NCI-H187 treated with DMSO at 0.1 percent for 48 hours (cell line): Measurements from ENCODE around the gene GPER1.
"Not testable (repeated sequence)": the region's sequence is repeated elsewhere in the genome, so short reads cannot be mapped to it uniquely, and the experiment has no call there.

Source experiments
- DNase-seq: peaks from one replicate; lab custom pipeline; 2025; lab: John Stamatoyannopoulos, UW

The GPER1 gene

DNA sequence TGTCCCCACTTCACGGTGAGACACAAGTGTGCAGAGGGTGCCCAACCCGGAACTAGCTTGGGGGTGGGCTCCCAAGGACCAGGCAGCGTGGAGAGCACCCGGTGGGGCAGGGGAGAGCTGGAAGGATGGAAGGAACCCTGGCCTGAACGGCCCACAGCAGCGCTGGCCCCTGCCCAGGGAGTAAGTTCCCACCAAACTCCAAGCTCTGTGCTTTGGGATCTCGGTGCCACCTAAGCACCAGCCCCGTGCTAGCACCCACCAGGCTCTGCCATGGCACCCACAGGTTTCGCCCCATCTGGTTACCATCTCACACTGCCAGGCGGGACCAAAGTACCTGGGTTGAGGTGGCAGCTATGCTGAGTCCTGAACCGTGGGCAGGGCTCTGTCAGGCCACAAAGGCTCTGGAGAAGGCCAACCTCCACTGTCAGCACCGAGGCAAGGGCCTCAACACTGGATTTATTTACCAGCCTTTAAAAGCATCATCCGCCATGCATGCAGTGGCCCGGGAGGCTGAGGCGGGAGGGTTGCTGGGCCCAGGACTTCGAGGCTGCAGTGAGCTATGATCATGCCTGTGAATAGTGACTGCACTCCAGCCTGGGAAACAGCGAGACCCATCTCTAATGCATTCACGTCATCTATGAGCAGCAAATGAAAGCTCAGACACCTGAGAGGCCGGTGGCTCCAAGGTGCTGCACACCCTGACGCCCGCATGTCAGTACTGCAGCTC is 16.0 kb downstream of the GPER1 start:
- no peak for DNase-seq

DNA sequence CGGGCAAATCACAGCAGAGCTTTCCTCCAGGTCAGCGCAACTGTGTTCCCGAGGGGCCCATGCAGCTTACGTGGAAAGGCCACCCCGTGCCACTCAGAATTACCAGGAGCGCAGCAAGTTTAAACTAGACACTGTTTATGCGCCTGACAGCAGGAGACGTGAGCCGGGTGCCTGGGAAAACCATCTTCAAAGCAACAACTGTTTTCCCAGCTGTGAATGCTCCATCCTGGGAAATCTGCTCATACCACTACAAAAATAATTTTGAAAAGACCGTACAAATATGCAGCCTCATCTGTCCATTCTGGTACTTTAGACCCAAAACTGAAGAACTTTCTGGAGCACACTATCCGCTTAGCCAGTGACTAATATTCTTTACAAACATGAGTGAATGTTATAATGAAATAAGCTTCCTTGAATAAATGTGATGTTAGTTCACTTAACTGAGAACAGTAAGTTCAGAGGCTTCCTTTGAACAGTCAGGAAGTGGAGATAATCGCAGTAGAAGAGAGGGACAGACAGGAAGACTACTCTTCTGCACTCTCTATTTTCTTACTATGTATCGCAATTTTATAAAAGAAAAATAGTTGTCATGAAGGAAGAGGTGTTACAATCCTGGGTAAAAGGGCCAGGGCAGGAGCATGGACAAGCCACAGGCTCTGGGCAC is 16.7 kb downstream of the GPER1 start:
- no peak for DNase-seq

DNA sequence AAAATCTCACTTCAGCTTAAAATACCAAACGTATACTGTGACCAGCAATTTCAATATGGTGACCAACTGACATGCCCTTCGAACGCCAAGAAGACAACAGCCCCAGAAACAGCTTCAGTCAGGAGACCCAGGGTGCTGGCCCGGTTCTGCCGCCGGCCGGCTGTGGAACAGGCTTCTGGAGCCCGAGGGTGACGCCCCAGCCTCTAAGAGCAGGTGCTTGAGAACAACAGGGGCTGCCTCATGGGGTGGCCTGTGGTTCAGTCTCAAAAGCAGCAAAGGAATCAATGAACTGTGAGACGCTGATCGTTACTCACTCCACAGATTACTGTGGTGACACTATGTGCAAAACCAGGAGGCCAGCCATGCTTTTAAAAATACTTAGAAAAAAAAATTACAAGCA is 17.3 kb downstream of the GPER1 start:
- DNase-seq, result no peak

DNA sequence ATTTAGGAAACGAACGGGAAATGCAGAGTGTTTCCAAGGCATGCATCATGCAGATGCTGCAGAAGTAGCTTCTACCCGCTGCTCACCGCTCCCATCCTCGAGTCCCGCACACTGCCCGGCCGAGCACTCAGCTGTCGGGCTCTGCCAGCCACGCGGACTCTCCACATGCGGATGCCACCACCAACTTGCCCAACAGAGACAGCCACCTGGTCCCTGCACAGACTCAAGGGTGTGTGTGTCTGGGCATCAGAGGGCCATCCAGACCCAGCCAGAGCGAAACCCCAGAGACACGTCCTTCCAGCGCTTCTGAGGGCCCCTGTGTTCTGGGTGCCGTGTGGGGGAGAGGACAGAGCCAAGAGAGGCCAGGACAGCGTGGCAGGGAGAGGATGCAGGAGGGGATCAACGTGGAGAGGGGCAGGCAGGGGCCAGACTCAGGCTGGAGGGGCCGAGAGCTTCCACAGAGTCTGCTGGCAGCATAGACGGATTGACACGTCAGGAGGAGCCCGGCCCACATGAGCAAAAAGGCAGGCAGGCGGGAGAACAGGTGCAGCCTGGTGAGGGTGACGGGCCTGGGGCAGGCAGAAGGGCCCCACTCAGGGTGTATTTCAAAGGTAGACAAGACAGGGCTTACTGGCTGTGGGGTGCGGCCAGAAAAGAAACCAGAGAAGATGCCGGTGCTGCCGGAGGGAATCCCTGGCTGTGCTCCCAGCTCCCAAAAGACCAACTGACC is 18.3 kb downstream of the GPER1 start:
- DNase-seq, result no peak

- no peak for DNase-seq
Measured at GRCh38 chr7:1106793-1107421, 19.0 kb downstream of the GPER1 start.

DNA sequence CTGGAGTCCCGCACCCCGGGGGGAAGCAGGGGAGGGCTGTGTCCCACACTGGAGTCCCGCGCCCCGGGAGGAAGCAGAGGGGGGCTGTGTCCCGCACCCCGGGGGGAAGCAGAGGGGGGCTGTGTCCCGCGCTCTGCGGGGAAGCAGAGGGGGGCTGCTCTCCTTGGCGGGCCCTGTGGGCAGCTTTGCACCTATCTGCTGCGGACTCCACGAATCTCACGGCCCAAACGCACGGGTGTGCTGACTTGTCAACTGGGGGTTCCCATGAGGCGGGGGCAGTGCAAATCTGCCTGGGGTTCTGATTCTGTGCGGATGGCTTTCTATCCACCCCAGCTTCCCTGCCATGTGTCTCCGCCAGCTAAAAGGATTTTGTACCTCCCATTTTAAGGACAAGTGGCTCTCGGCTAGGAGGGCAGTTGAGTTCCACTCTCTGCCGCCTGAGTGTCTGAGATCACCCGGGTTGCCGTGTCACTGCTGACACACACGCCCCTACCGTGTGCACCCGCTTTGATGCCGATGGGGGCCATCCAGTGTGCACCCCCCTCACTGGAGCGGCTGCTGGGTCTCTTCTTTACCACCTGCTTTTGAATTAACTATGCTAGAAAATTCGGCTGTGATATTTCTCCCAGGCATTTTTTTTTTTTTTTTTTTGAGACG is 20.5 kb downstream of the GPER1 start:
- DNase-seq, result no peak

DNA sequence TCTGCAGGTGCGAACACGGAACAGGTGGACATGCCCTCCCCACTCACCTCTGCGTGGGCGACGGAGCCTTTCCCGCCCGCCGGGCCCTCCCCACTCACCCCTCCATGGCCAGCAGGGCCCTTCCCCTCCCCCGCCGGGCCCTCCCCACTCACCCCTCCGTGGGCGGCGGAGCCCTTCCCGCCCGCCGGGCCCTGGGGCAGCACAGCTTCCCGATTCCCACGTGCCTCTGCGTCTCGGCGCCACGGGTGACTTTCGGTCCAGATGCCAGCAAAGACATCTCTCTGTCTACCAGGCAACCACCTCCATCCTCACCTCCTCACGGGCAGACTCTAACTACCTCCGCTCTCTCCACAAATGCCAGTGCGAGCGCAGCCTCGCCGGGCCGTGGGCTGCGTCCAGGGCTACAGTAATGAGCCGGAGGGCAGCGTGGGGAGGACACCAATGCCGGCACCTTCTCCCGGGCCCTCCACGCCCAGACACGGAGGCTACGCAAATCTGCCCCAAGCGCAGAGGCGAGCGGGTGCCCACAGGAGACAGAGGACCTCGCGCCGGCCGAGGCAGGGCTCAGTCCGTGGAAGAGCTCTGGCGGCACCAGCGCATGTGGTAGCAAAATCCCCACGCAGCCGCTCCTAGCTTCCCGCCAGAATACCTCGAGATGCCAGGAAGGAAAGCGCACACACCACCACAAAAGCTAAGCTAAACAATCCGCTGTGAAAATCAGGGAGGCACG is 21.8 kb downstream of the GPER1 start:
- DNase-seq, result no peak

- no peak for DNase-seq
Measured at GRCh38 chr7:1110358-1110757, 22.4 kb downstream of the GPER1 start.

DNA sequence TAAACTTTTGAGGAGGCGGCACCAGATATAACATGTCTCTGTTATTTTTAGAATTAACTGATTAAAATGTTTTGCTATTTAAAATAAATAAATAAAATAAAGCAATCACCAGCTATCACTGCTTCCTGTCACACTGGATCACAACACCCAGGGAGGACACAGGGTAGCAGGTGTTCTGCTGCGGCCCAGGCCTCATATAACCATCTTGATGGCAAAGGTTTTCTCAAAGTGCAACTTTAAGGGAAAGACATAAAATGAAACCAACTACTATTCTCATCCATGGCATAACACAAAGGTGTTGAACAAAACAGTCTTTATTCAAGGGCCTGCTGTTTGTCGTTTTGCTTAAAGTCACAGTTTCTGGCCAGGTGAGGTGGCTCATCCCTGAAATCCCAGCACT is 23.2 kb downstream of the GPER1 start:
- DNase-seq, result no peak

- no peak for DNase-seq
Measured at GRCh38 chr7:1112109-1112508, 24.2 kb downstream of the GPER1 start.

- DNase-seq, result no peak
Measured at GRCh38 chr7:1112625-1113547, 25.0 kb downstream of the GPER1 start.

DNA sequence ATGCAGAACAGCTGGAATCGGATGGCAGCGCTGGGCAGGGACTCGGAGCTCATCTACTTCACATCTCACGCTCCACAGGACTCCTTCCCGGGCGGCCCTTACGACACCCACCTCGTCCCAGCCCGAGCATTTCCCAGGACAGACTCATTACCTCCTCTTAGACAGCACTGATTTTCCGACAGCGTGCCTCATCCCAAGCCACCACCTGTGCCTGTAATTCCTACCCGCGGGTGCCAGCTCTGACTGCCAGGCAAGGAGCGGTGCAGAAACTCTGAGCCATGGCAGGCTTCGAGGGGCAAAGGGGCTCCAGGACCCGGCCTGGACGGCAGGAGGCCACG is 25.6 kb downstream of the GPER1 start:
- DNase-seq, result no peak

DNA sequence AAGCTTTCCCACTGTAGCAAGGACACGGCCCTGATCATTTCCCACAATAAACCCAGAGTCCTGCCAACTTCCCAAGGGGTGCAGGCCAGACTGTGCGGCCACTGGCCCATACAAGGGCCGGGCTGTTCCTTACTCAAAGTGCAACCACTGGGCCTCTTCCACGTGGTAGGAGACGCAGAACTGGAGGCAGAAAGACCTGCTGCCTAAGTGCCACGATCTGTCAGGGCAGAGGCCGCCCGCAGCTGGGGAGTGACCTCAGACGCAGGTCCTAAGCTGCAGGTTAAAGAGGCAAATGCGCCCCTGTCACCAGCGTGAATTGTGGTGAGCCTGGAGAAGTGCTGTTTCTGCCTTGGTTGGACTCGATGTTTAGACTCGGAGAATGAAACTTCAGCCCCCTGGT is 26.2 kb downstream of the GPER1 start:
- DNase-seq, result no peak

DNA sequence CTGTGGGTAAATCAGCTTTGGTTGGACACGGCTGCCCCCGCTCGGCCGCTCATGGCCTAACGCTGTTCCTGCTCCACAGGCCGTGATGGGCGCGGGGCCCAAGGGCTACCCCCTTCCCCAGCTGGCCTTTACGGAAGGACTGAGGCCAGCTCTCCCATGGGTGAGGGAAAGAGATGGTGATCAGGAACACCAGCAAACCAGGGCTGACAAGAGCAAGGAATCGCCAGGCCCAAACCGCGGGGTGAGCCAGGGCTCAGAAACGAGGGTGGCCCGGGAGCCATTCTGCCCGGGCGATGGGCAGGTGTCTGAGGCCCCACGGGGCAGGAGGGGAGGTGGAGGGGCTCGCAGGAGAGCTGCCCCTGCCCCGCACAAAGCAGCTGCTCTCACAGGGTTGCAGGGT is 26.6 kb downstream of the GPER1 start:
- DNase-seq, result no peak

DNA sequence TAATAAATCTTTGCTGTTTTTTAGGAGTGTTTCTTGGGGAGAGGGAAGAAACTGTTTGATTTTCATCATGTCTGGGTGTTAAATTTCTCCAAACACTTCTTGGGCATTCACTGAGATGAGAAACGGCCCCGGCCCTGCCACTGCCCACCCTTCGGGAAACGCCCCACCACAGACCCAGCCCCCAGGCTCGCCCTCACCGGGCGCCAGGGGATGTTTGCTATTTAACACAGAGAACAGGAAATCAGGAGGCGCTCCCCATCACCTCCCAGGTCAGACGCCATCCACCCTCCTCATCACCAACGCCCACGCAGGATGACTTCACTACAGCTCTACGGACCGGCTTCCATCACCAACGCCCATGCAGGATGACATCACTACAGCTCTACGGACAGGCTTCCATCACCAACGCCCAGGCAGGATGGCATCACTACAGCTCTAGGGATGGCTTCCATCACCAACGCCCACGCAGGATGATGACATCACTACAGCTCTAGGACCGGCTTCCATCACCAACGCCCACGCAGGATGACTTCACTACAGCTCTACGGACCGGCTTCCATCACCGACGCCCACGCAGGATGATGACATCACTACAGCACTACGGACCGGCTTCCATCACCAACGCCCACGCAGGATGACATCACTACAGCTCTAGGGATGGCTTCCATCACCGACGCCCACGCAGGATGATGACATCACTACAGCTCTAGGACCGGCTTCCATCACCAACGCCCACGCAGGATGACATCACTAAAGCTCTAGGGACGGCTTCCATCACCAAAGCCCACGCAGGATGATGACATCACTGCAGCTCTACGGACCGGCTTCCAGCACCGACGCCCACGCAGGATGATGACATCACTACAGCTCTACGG is 27.5 kb downstream of the GPER1 start:
- not testable (repeated sequence) for DNase-seq

DNA sequence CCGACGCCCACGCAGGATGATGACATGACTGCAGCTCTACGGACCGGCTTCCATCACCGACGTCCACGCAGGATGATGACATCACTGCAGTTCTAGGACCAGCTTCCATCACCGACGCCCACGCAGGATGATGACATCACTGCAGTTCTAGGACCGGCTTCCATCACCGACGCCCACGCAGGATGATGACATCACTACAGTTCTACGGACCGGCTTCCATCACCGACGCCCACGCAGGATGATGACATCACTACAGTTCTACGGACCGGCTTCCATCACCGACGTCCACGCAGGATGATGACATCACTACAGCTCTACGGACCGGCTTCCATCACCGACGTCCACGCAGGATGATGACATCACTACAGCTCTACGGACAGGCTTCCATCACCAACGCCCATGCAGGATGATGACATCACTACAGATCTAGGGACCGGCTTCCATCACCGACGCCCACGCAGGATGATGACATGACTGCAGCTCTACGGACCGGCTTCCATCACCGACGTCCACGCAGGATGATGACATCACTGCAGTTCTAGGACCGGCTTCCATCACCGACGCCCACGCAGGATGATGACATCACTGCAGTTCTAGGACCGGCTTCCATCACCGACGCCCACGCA is 28.6 kb downstream of the GPER1 start:
- DNase-seq, result not testable (repeated sequence)

DNA sequence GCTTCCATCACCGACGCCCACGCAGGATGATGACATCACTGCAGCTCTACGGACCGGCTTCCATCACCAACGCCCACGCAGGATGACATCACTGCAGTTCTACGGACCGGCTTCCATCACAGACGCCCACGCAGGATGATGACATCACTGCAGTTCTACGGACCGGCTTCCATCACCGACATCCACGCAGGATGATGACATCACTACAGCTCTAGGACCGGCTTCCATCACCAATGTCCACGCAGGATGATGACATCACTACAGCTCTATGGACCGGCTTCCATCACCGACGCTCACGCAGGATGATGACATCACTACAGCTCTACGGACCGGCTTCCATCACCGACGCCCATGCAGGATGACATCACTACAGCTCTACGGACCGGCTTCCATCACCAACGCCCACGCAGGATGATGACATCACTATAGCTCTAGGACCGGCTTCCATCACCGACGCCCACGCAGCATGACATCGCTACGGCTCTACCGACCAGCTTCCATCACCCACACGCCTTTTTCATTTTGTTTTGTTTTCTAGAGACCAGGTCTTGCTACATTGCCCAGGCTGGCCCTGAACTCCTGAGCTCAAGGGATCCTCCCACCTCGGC is 29.5 kb downstream of the GPER1 start:
- no peak for DNase-seq

DNA sequence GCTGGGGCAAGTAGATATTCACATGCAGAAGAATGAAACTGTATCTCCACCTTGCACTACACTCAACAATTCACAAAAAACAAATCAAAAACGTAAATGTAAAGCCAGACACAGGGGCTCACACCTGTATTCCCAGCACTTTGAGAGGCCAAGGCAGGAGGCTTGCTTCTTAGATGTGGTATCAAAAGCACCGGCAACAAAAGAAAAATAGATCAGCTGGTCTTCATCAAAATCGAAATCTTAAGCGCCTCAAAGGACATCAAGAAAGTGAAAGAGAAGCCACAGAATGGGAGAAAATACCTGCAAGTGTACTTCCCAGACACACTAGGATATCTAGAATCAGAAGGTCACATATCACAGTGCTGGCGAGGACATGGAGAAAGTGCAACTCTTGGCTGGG is 31.3 kb downstream of the GPER1 start:
- no peak for DNase-seq

DNA sequence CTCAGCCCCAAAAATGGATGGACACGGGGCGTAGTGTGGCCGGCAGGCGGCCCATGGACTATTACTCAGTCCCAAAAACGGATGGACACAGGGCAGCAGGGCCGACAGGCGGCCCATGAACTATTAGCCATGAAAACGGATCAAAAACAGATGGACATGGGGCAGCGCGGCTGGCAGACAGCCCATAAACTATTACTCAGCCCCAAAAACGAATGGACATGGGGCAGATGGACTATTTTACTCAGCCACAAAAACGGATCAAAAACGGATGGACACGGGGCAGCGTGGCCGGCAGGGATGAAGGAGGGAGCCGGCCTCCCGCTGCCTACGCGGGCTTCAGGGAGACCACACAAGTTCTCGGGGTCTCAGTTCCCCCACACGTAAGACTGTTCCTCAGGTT is 32.9 kb downstream of the GPER1 start:
- no peak for DNase-seq
